ENCODE results near the gene SDK1.

The SDK1 gene

GRCh38 chr7:3283130-3283704, 17.8 kb upstream of the SDK1 start:
- DNase-seq (ENCODE audit: low spot score), result no peak

- DNase-seq (ENCODE audit: low spot score), result no peak
Measured at GRCh38 chr7:3285652-3286051, 15.4 kb upstream of the SDK1 start.

- no peak for DNase-seq (ENCODE audit: low spot score)
Measured at GRCh38 chr7:3289996-3290395, 11.1 kb upstream of the SDK1 start.

- no peak for DNase-seq (ENCODE audit: low spot score)
Measured at GRCh38 chr7:3292694-3293093, 8.4 kb upstream of the SDK1 start.

GRCh38 chr7:3294432-3295100, 6.5 kb upstream of the SDK1 start:
- DNase-seq (ENCODE audit: low spot score), result no peak

GRCh38 chr7:3297105-3297819, 3.8 kb upstream of the SDK1 start:
- DNase-seq (ENCODE audit: low spot score), result no peak

GRCh38 chr7:3300221-3300650, 816 bp upstream of the SDK1 start:
- no peak for DNase-seq (ENCODE audit: low spot score)

GRCh38 chr7:3301449-3301731, 338 bp downstream of the SDK1 start:
- no peak for DNase-seq (ENCODE audit: low spot score)

GRCh38 chr7:3301831-3302618, 973 bp downstream of the SDK1 start:
- DNase-seq (ENCODE audit: low spot score), result no peak

GRCh38 chr7:3302681-3303320, 1.7 kb downstream of the SDK1 start:
- DNase-seq (ENCODE audit: low spot score), result no peak

GRCh38 chr7:3304131-3304530, 3.1 kb downstream of the SDK1 start:
- no peak for DNase-seq (ENCODE audit: low spot score)

GRCh38 chr7:3307435-3307834, 6.4 kb downstream of the SDK1 start:
- DNase-seq (ENCODE audit: low spot score), result no peak

GRCh38 chr7:3309140-3309539, 8.1 kb downstream of the SDK1 start:
- no peak for DNase-seq (ENCODE audit: low spot score)

GRCh38 chr7:3309956-3310355, 8.9 kb downstream of the SDK1 start:
- no peak for DNase-seq (ENCODE audit: low spot score)

GRCh38 chr7:3310884-3311283, 9.8 kb downstream of the SDK1 start:
- DNase-seq (ENCODE audit: low spot score), result no peak

- DNase-seq (ENCODE audit: low spot score), result no peak
Measured at GRCh38 chr7:3312583-3312982, 11.5 kb downstream of the SDK1 start.

GRCh38 chr7:3318874-3319273, 17.8 kb downstream of the SDK1 start:
- no peak for DNase-seq (ENCODE audit: low spot score)

- no peak for DNase-seq (ENCODE audit: low spot score)
Measured at GRCh38 chr7:3321206-3321605, 20.2 kb downstream of the SDK1 start.

- DNase-seq (ENCODE audit: low spot score), result no peak
Measured at GRCh38 chr7:3321745-3322144, 20.7 kb downstream of the SDK1 start.

GRCh38 chr7:3326246-3326645, 25.2 kb downstream of the SDK1 start:
- DNase-seq (ENCODE audit: low spot score), result no peak

GRCh38 chr7:3327099-3327498, 26.0 kb downstream of the SDK1 start:
- DNase-seq (ENCODE audit: low spot score), result no peak

GRCh38 chr7:3327655-3328054, 26.6 kb downstream of the SDK1 start:
- DNase-seq (ENCODE audit: low spot score), result no peak
